Sigmoid colon (tissue), 7 donors: ENCODE measurements around the gene DYDC1. TPM values are rescaled to one million over a fixed set of nuclear protein-coding genes. Genes with fewer than 3 reads are reported as not detected.

Experiments used
- DNase-seq: peaks from one replicate; pipeline ENCODE4 v3.0.0-alpha.2; 2019
- H3K27ac ChIP-seq, 4 donors: fragments of 200-600 bp; sonication (generic); one replicate each; pipeline ENCODE4 v1.5.1; 2016 to 2019; ENCODE audit warnings: mild to moderate bottlenecking in 1 of 4
- H3K27me3 ChIP-seq, 3 donors: fragments of 200-600 bp; sonication (generic); one replicate each; pipeline ENCODE4 v1.5.1; 2019; ENCODE audit warnings: mild to moderate bottlenecking in 1 of 3
- H3K36me3 ChIP-seq, 4 donors: fragments of 200-600 bp; sonication (generic); one replicate each; pipeline ENCODE4 v1.5.1; 2016 to 2019
- H3K4me1 ChIP-seq, 4 donors: fragments of 200-600 bp; sonication (generic); one replicate each; pipeline ENCODE4 v1.5.1; 2017 to 2019
- H3K4me3 ChIP-seq, 4 donors: fragments of 200-600 bp; sonication (generic); one replicate each; pipeline ENCODE4 v1.5.1; 2017 to 2019; ENCODE audit warnings: mild to moderate bottlenecking in 2 of 4, moderate library complexity in 1 of 4
- H3K9me3 ChIP-seq, 4 donors: fragments of 200-600 bp in 3 of 4; sonication (generic) in 3 of 4; one replicate each; pipeline versions ENCODE4 v1.5.1 to v1.6.1; 2013 to 2019
- EP300 ChIP-seq, 4 donors: sonication (generic); formaldehyde crosslinking; IDR thresholded peaks; one replicate each; pipeline ENCODE4 v1.6.1; 2017; ENCODE audit warnings: antibody characterized with exemption in 4 of 4
- POLR2A ChIP-seq, 2 donors: fragments of 450-650 bp; IDR thresholded peaks; one replicate each; pipeline ENCODE4 v1.6.1; 2016; ENCODE audit warnings: antibody characterized with exemption in 2 of 2, mild to moderate bottlenecking in 2 of 2, moderate library complexity in 2 of 2
- POLR2AphosphoS5 ChIP-seq, 4 donors: sonication (generic); formaldehyde crosslinking; IDR thresholded peaks; one replicate each; pipeline ENCODE4 v1.6.1; 2017; ENCODE audit warnings: antibody characterized with exemption in 4 of 4
- WGBS, 2 donors: extraction: QIAGEN DNeasy Blood & Tissue Kit; methylation state at CpG; one replicate each; pipeline ENCODE4 v1.1.7; 2013; 5-methylcytosine and 5-hydroxymethylcytosine counted together
- intact Hi-C: fragments of 100-400 bp; cut with DNase I; formaldehyde crosslinking; loops from one replicate; pipeline ENCODE4 v1.15.1; 2023
- polyA plus RNA-seq, 3 donors: library from polyadenylated mRNA; stranded (reverse); fragments of 200-250 nt; gene quantifications; one replicate each; pipeline ENCODE4 v1.2.3, GENCODE V29; 2013
- total RNA-seq, 4 donors: library from RNA; depleted of rRNA; stranded (reverse); fragments of >200 nt; gene quantifications; one replicate each; pipeline ENCODE4 v1.1.0, GENCODE V29; 2016
- TF ChIP-seq, protein P1 (sequence below), 4 experiments: fragments of 450-650 bp in 3 of 4; fragments of 200-600 bp in 1 of 4; IDR thresholded peaks; one replicate each; pipeline ENCODE4 v1.5.1; 2016 to 2019; ENCODE audit warnings: antibody characterized with exemption in 4 of 4, mild to moderate bottlenecking in 3 of 4, moderate library complexity in 2 of 4
- donor health status: healthy with polysubstance abuse.
- donor health status: Bipolar disorder and iron deficiency.
- donor health status: healthy.

The DYDC1 gene
- total and polyA plus RNA-seq, 7 donors, result not detected

DNA sequence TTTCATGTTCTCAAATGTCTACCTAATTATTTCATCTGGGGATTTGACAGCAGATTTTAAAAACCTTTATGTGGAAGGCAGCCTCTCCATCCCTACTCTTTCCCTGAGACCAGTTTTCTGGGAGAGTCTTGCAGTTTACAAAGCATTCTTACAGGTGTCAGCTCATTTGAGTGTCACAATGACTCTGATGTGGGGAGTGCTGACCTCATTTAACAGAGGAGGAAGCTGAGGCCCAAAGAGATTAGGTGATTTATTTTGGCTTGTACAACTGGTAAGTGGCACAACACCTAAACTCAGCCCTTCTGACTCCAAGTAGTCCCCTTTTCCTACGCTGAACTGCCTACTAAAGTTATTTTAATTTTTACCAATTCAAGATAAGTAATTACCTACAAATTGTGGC, 33.8 kb downstream of the DYDC1 start:
- intact Hi-C loops, result no loop called here
- no peak for DNase-seq
- Histone ChIP-seq H3K4me3 (no peak overlapping the region), H3K36me3 (no peaks in the 10 kb centered on the region), H3K4me1 (no peaks in the 10 kb centered on the region), H3K27ac (no peak overlapping the region), H3K27me3 (no peaks in the 10 kb centered on the region), H3K9me3 (no peaks in the 10 kb centered on the region)
- 69 to 71% methylated on average over 1 of the region's 1 CpG for WGBS, 2 donors
- TF ChIP-seq POLR2A (IDR thresholded peaks at IDR 0.05) (no peak), EP300 (IDR thresholded peaks at IDR 0.05) (no peak), POLR2AphosphoS5 (IDR thresholded peaks at IDR 0.05) (no peak)
- TF ChIP-seq, protein P1, sequence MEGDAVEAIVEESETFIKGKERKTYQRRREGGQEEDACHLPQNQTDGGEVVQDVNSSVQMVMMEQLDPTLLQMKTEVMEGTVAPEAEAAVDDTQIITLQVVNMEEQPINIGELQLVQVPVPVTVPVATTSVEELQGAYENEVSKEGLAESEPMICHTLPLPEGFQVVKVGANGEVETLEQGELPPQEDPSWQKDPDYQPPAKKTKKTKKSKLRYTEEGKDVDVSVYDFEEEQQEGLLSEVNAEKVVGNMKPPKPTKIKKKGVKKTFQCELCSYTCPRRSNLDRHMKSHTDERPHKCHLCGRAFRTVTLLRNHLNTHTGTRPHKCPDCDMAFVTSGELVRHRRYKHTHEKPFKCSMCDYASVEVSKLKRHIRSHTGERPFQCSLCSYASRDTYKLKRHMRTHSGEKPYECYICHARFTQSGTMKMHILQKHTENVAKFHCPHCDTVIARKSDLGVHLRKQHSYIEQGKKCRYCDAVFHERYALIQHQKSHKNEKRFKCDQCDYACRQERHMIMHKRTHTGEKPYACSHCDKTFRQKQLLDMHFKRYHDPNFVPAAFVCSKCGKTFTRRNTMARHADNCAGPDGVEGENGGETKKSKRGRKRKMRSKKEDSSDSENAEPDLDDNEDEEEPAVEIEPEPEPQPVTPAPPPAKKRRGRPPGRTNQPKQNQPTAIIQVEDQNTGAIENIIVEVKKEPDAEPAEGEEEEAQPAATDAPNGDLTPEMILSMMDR (IDR thresholded peaks at IDR 0.05), result no peak

DNA sequence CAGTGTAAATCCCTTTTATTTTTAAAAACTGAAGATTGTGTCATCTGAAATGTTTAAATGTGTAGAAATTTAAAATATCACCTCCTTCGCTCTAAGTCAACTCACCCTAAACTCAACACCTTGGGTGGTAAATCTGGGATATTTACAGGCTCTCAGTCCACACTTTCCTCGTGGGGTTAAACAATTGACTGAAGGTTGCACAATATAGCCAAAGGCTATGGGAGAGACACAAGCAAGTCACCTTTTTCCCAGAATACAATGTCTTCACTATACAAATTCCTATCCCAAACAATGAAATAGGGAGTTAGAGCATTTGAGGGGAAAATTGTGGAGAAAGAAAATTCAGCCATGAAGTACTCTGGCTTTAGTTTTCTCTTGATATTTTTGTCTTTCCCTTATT, 34.4 kb downstream of the DYDC1 start:
- Histone ChIP-seq H3K9me3 (no peaks in the 10 kb centered on the region), H3K36me3 (no peaks in the 10 kb centered on the region), H3K4me3 (no peak overlapping the region), H3K27ac (no peak overlapping the region), H3K27me3 (no peaks in the 10 kb centered on the region), H3K4me1 (no peaks in the 10 kb centered on the region)
- intact Hi-C loops, result no loop called here
- no peak for DNase-seq
- no peak for TF ChIP-seq POLR2AphosphoS5 (IDR thresholded peaks at IDR 0.05)
- no peak for TF ChIP-seq EP300 (IDR thresholded peaks at IDR 0.05)
- TF ChIP-seq, protein P1 (IDR thresholded peaks at IDR 0.05), result no peak
- no peak for TF ChIP-seq POLR2A (IDR thresholded peaks at IDR 0.05)
- WGBS, 2 donors, result 84 to 87% methylated on average over 2 of the region's 2 CpGs

DNA sequence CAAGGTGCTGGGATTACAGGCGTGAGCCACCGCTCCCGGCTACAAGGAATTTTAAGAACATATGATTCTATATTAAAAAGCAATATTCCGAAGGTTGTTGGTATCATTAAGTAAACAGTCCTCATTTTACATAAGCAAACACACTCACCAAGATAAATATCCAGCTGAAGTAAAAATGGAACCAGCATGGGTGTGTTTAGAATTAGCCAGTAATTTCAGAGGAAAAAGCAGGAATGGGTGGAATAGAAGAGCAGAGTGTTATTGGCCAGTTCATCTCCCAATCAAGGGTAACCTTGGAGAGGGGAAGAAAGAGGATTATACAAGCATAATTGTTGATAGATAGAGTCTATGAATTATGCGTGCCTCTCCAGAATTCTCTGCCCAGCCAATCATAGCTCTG, 35.4 kb downstream of the DYDC1 start:
- no peak overlapping the region for H3K27ac ChIP-seq
- no peak overlapping the region for H3K4me3 ChIP-seq
- 82 to 90% methylated on average over 5 of the region's 5 CpGs for WGBS, 2 donors
- no peaks in the 10 kb centered on the region for H3K36me3 ChIP-seq
- H3K9me3 ChIP-seq, result no peaks in the 10 kb centered on the region
- no peaks in the 10 kb centered on the region for H3K4me1 ChIP-seq
- TF ChIP-seq POLR2A (IDR thresholded peaks at IDR 0.05), result no peak
- TF ChIP-seq EP300 (IDR thresholded peaks at IDR 0.05), result no peak
- TF ChIP-seq, protein P1 (IDR thresholded peaks at IDR 0.05), result no peak
- no peak for TF ChIP-seq POLR2AphosphoS5 (IDR thresholded peaks at IDR 0.05)
- DNase-seq, result no peak
- no peaks in the 10 kb centered on the region for H3K27me3 ChIP-seq
- intact Hi-C loops, result no loop called here

DNA sequence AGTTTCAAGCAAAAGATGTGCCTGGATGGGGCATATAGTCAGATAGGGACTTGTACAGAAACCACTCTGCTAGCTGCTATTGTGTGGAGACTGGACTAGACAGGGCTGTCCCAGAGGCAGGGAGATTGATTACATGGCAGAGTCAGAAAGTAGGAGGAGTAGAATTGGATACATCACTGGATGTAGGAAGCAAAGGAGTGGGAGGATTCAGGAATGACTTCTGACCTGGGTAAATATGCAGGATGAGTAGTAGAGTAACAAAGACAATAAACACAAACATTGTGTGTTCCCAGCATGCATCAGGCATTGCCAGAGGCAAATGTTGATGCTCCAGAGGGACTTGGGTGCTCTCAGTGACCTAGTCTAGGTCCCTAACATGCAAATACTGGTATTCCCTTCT, 36.2 kb downstream of the DYDC1 start:
- H3K27ac ChIP-seq, result no peak overlapping the region
- H3K4me1 ChIP-seq, result no peaks in the 10 kb centered on the region
- TF ChIP-seq EP300 (IDR thresholded peaks at IDR 0.05), result no peak
- no peak for TF ChIP-seq POLR2A (IDR thresholded peaks at IDR 0.05)
- TF ChIP-seq, protein P1 (IDR thresholded peaks at IDR 0.05), result no peak
- no peak for TF ChIP-seq POLR2AphosphoS5 (IDR thresholded peaks at IDR 0.05)
- intact Hi-C loops, result no loop called here
- no peak for DNase-seq
- no peaks in the 10 kb centered on the region for H3K36me3 ChIP-seq
- H3K9me3 ChIP-seq, result no peaks in the 10 kb centered on the region
- no peak overlapping the region for H3K4me3 ChIP-seq
- no peaks in the 10 kb centered on the region for H3K27me3 ChIP-seq

DNA sequence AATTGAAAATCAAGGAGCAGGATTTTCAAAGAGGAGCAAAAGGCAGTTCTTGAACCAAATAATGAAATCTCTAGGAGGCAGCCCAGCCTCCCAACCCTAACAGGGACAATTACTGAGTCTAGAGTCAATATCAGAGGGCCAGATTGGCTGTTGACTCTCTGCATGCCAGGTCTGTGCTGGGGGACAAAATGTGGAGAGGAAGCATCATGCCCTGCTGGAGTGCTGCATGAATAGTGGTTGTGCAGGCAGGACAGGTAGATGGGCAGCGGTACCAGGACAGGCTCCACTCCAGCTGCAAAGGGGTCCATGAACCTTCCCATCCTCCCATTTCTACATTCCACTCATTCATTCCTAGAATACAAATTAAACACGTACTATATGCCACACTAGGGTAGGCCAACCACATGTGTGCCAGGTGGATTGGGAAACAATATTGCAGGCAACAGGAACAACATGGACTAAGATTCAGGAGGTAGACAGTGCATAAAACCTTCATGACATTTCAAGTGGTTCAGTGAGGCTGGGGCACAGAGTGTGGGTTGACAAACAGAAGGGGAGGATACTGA, 36.7 kb downstream of the DYDC1 start:
- DNase-seq, result no peak
- intact Hi-C loops, result no loop called here
- H3K27me3 ChIP-seq, result no peaks in the 10 kb centered on the region
- H3K9me3 ChIP-seq, result no peaks in the 10 kb centered on the region
- H3K27ac ChIP-seq, result no peak overlapping the region
- WGBS, 2 donors, result 93% methylated on average over 2 of the region's 2 CpGs
- no peak for TF ChIP-seq POLR2A (IDR thresholded peaks at IDR 0.05)
- no peak for TF ChIP-seq POLR2AphosphoS5 (IDR thresholded peaks at IDR 0.05)
- TF ChIP-seq, protein P1 (IDR thresholded peaks at IDR 0.05), result no peak
- TF ChIP-seq EP300 (IDR thresholded peaks at IDR 0.05), result no peak
- H3K4me1 ChIP-seq, result no peaks in the 10 kb centered on the region
- H3K4me3 ChIP-seq, result no peak overlapping the region
- H3K36me3 ChIP-seq, result no peaks in the 10 kb centered on the region
